Large intestine (tissue), 3 donors: ENCODE measurements around the gene TRAF3. TPM values are rescaled to one million over a fixed set of nuclear protein-coding genes. Genes with fewer than 3 reads are reported as not detected.

Experiments used
- DNase-seq, 2 donors: peaks; one replicate each; pipeline versions ENCODE4 v3.0.0 to v3.0.0-alpha.2; 2013
- H3K27ac ChIP-seq: one replicate; pipeline ENCODE4 v1.5.1; 2013; ENCODE audit warnings: low read length
- H3K27me3 ChIP-seq: 2 replicates; pipeline ENCODE4 v1.6.1; 2013; ENCODE audit warnings: low read length; ENCODE audit not compliant: control insufficient read depth, insufficient read depth
- H3K36me3 ChIP-seq: 2 replicates; pipeline ENCODE4 v1.6.1; 2013; ENCODE audit warnings: low read length; ENCODE audit not compliant: control insufficient read depth, insufficient read depth
- H3K4me1 ChIP-seq: one replicate; pipeline ENCODE4 v1.6.1; 2013; ENCODE audit warnings: low read length; ENCODE audit not compliant: control insufficient read depth, insufficient read depth
- H3K4me3 ChIP-seq: one replicate; pipeline ENCODE4 v1.5.1; 2013; ENCODE audit warnings: low read length
- H3K9me3 ChIP-seq: one replicate; pipeline ENCODE4 v1.6.1; 2013; ENCODE audit warnings: mild to moderate bottlenecking, low read depth, low read length, moderate library complexity; ENCODE audit not compliant: control insufficient read depth
- WGBS: methylation state at CpG from one replicate; pipeline ENCODE4 v1.1.5; 2013; ENCODE audit warnings: low lambda C conversion rate; ENCODE audit not compliant: insufficient coverage; 5-methylcytosine and 5-hydroxymethylcytosine counted together
- polyA plus RNA-seq: library from polyadenylated mRNA; unstranded; fragments of 120-200 nt; gene quantifications from one replicate; pipeline ENCODE4 v1.2.1, GENCODE V29; 2013

TRAF3 gene
- polyA plus RNA-seq, 1 donor = 16.3 TPM

GRCh38 chr14:102931580-102932285, 154.5 kb downstream of the TRAF3 start:
- Histone ChIP-seq H3K36me3 (peaks cover 36% of the 10 kb centered on the region), H3K4me1 (peaks cover 34% of the 10 kb centered on the region), H3K27me3 (peaks cover 21% of the 10 kb centered on the region), H3K27ac (peak overlapping the region; percentile 52), H3K9me3 (peaks cover 19% of the 10 kb centered on the region), H3K4me3 (no peak overlapping the region)
- DNase-seq = no peak
- WGBS = no CpG with 5 or more reads among the region's 12 CpGs

GRCh38 chr14:102932484-102933248, 155.4 kb downstream of the TRAF3 start:
- no peak overlapping the region for H3K4me3 ChIP-seq
- peaks cover 19% of the 10 kb centered on the region for H3K9me3 ChIP-seq
- no peak for DNase-seq
- H3K4me1 ChIP-seq = peaks cover 25% of the 10 kb centered on the region
- H3K27me3 ChIP-seq = peaks cover 21% of the 10 kb centered on the region
- no CpG with 5 or more reads among the region's 26 CpGs for WGBS
- peaks cover 43% of the 10 kb centered on the region for H3K36me3 ChIP-seq
- H3K27ac ChIP-seq = no peak overlapping the region

GRCh38 chr14:102933618-102934231, 156.5 kb downstream of the TRAF3 start:
- Histone ChIP-seq H3K27me3 (peaks cover 16% of the 10 kb centered on the region), H3K4me1 (peaks cover 21% of the 10 kb centered on the region), H3K27ac (no peak overlapping the region), H3K9me3 (peaks cover 14% of the 10 kb centered on the region), H3K36me3 (peaks cover 53% of the 10 kb centered on the region), H3K4me3 (no peak overlapping the region)
- no CpG with 5 or more reads among the region's 20 CpGs for WGBS
- DNase-seq = no peak

GRCh38 chr14:102935756-102936155, 158.5 kb downstream of the TRAF3 start:
- no peak overlapping the region for H3K27ac ChIP-seq
- peaks cover 1% of the 10 kb centered on the region for H3K27me3 ChIP-seq
- DNase-seq = no peak
- H3K4me1 ChIP-seq = peaks cover 10% of the 10 kb centered on the region
- H3K36me3 ChIP-seq = peaks cover 69% of the 10 kb centered on the region
- no peak overlapping the region for H3K4me3 ChIP-seq
- H3K9me3 ChIP-seq = peaks cover 3% of the 10 kb centered on the region
- WGBS = 100% methylated on average over 3 of the region's 4 CpGs

- Histone ChIP-seq H3K36me3 (peaks cover 69% of the 10 kb centered on the region), H3K9me3 (no peaks in the 10 kb centered on the region), H3K27me3 (no peaks in the 10 kb centered on the region), H3K4me1 (no peaks in the 10 kb centered on the region), H3K27ac (no peak overlapping the region), H3K4me3 (no peak overlapping the region)
- WGBS = no CpG with 5 or more reads among the region's 22 CpGs
- no peak for DNase-seq
Measured at GRCh38 chr14:102937331-102938175, 160.3 kb downstream of the TRAF3 start.

GRCh38 chr14:102938191-102938590, 160.9 kb downstream of the TRAF3 start:
- Histone ChIP-seq H3K4me3 (no peak overlapping the region), H3K4me1 (no peaks in the 10 kb centered on the region), H3K27me3 (no peaks in the 10 kb centered on the region), H3K36me3 (peaks cover 68% of the 10 kb centered on the region), H3K27ac (no peak overlapping the region), H3K9me3 (no peaks in the 10 kb centered on the region)
- no peak for DNase-seq
- WGBS = no CpG with 5 or more reads among the region's 12 CpGs

GRCh38 chr14:102939329-102939728, 162.1 kb downstream of the TRAF3 start:
- Histone ChIP-seq H3K4me1 (no peaks in the 10 kb centered on the region), H3K4me3 (no peak overlapping the region), H3K36me3 (peaks cover 71% of the 10 kb centered on the region), H3K9me3 (peaks cover under 1% of the 10 kb centered on the region), H3K27me3 (no peaks in the 10 kb centered on the region), H3K27ac (no peak overlapping the region)
- no peak for DNase-seq
- WGBS = no CpG with 5 or more reads among the region's 18 CpGs

GRCh38 chr14:102939820-102940561, 162.7 kb downstream of the TRAF3 start:
- Histone ChIP-seq H3K9me3 (peaks cover 4% of the 10 kb centered on the region), H3K36me3 (peaks cover 77% of the 10 kb centered on the region), H3K4me3 (no peak overlapping the region), H3K27ac (no peak overlapping the region), H3K4me1 (no peaks in the 10 kb centered on the region), H3K27me3 (no peaks in the 10 kb centered on the region)
- no peak for DNase-seq
- WGBS = no CpG with 5 or more reads among the region's 43 CpGs

GRCh38 chr14:102940729-102941362, 163.6 kb downstream of the TRAF3 start:
- Histone ChIP-seq H3K27ac (no peak overlapping the region), H3K36me3 (peaks cover 86% of the 10 kb centered on the region)

More at GRCh38 chr14:102940729-102941362, 163.6 kb downstream of the TRAF3 start:
- no peak overlapping the region for H3K4me3 ChIP-seq
- H3K9me3 ChIP-seq = peaks cover 4% of the 10 kb centered on the region
- no CpG with 5 or more reads among the region's 19 CpGs for WGBS
- no peak for DNase-seq
- no peaks in the 10 kb centered on the region for H3K4me1 ChIP-seq
- no peaks in the 10 kb centered on the region for H3K27me3 ChIP-seq
